Fibroblast of the aortic adventitia (primary cell): ENCODE results near the gene COX4I1. TPM values are rescaled to one million over a fixed set of nuclear protein-coding genes. Genes with fewer than 3 reads are reported as not detected.
"Not testable (repeated sequence)": the region's sequence is repeated elsewhere in the genome, so short reads cannot be mapped to it uniquely, and the experiment has no call there.

Source experiments
- DNase-seq: peaks from one replicate; pipeline ENCODE4 v3.0.0-alpha.2; 2010; ENCODE audit warnings: low read depth
- H3K4me3 ChIP-seq: 2 replicates; pipeline ENCODE4 v1.5.1; 2011; ENCODE audit warnings: low read depth, mild to moderate bottlenecking, control low read depth, low read length, moderate library complexity
- CTCF ChIP-seq: IDR thresholded peaks from 2 replicates; pipeline ENCODE4 v1.5.1; 2011; ENCODE audit warnings: mild to moderate bottlenecking, low read length, control low read depth, inconsistent platforms; ENCODE audit not compliant: insufficient read depth
- total RNA-seq: library from RNA; depleted of rRNA; stranded (reverse); fragments of >200 nt; gene quantifications from 2 replicates; pipeline ENCODE4 v1.2.3, GENCODE V29; 2012; ENCODE audit warnings: low replicate concordance

The COX4I1 gene
- total RNA-seq, 1 donor, result 421 TPM

GRCh38 chr16:85798283-85798776 lies 1.2 kb upstream of the COX4I1 start:
- DNase-seq, result peak; percentile 4
- peak overlapping the region; percentile 95 for H3K4me3 ChIP-seq
- no peak for TF ChIP-seq CTCF

GRCh38 chr16:85798901-85799496 lies 496 bp upstream of the COX4I1 start:
- H3K4me3 ChIP-seq, result peak overlapping the region; percentile 95
- TF ChIP-seq CTCF, result peak; percentile 13
- peak; percentile 8 for DNase-seq

GRCh38 chr16:85800321-85800669 lies 800 bp downstream of the COX4I1 start:
- DNase-seq, result peak; percentile 6
- no peak for TF ChIP-seq CTCF
- peak overlapping the region; percentile 95 for H3K4me3 ChIP-seq

- TF ChIP-seq CTCF, result no peak
- DNase-seq, result no peak
- no peak overlapping the region for H3K4me3 ChIP-seq
Observed at GRCh38 chr16:85803570-85803969, 4.1 kb downstream of the COX4I1 start.

- no peak for TF ChIP-seq CTCF
- no peak for DNase-seq
Observed at GRCh38 chr16:85805442-85806045, 6.0 kb downstream of the COX4I1 start.

GRCh38 chr16:85806539-85806938 lies 7.0 kb downstream of the COX4I1 start:
- H3K4me3 ChIP-seq, result no peak overlapping the region
- no peak for TF ChIP-seq CTCF
- no peak for DNase-seq

More at GRCh38 chr16:85805442-85806045, 6.0 kb downstream of the COX4I1 start:
- no peak overlapping the region for H3K4me3 ChIP-seq

GRCh38 chr16:85807340-85807739 lies 7.8 kb downstream of the COX4I1 start:
- H3K4me3 ChIP-seq, DNase-seq: not testable (repeated sequence)

GRCh38 chr16:85808104-85808503 lies 8.6 kb downstream of the COX4I1 start:
- DNase-seq, H3K4me3 ChIP-seq: not testable (repeated sequence)
